ENCODE data around the gene ZNF529.

GRCh38 chr19:36514012-36514612, 59.0 kb downstream of the ZNF529 start:
- no peak for TF ChIP-seq CTCF (IDR thresholded peaks at IDR 0.05)
- TF ChIP-seq POLR2A (IDR thresholded peaks at IDR 0.05) = no peak
- TF ChIP-seq POLR2AphosphoS5 (IDR thresholded peaks at IDR 0.05) = no peak

Data from suprapubic skin (tissue), 4 donors.